GM18520 (cell line): ENCODE results near the gene ADNP2.

Experiments used
- ATAC-seq: cut with Tn5 transposase; IDR thresholded peaks from one replicate; pipeline ENCODE4 v1.9.1; 2021; ENCODE audit not compliant: unreplicated experiment

ADNP2 gene

GRCh38 chr18:80188643-80189530, 79.8 kb downstream of the ADNP2 start:
- no peak for ATAC-seq

DNA sequence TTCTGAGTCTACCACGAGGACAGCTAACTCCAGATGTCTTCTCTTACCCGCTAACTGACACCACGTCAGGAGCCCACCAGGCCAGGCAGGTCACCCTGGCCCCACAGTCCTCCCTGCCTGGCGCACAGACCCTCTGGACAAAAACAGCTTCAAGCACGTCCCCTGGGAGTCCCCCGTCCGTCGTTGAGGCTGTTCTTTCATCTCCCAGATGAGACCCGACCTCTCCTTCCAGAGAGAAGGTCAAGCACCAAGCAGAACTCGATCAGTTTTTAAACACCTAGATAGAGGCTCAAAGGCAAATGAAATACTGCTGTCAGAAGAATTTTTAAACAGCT, 80.4 kb downstream of the ADNP2 start:
- ATAC-seq = no peak
